ENCODE results near the gene ZNF536. TPM values are rescaled to one million over a fixed set of nuclear protein-coding genes. Genes with fewer than 3 reads are reported as not detected.
"Not testable (repeated sequence)": the region's sequence is repeated elsewhere in the genome, so short reads cannot be mapped to it uniquely, and the experiment has no call there.

Gene ZNF536
- total RNA-seq, 2 experiments from 2014 or later, result not detected

DNA sequence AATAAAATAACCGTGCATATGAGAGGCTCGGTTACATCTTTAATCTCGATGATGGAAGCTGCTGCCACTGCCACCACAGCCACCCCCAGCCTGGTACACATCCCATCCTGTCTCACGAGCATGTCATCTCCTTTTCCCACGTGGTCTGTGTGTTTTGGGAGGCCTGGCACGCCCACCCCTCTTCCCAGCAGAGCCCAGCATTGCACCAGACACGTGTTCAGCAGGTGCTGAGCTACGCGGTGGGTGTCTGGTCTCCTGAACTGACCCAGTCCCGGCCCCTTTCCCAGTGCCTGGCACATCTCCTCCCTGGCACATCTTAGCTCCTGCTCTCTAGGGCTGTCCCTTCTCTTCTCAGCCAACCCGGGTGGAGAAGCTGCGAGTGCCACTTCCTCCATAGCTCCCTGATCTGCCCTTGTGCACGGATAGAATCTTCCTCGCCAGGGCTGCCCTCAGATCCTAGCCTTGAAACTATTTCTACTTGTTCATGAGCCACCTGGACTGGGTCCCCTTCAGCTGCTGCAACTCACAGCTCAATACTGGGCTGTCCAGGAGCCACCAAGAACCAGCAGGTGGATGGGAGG lies 36.8 kb upstream of the ZNF536 start:
- no peak for DNase-seq
- Mint-ChIP-seq H3K9me3 (no peaks in the 10 kb centered on the region), H3K4me3 (no peak overlapping the region), H3K27ac (no peak overlapping the region), H3K36me3 (ENCODE audit: low read depth) (no peaks in the 10 kb centered on the region), H3K4me1 (no peaks in the 10 kb centered on the region), H3K27me3 (no peaks in the 10 kb centered on the region)
- ChIA-PET CTCF (no interaction called here), POLR2A (no interaction called here)

DNA sequence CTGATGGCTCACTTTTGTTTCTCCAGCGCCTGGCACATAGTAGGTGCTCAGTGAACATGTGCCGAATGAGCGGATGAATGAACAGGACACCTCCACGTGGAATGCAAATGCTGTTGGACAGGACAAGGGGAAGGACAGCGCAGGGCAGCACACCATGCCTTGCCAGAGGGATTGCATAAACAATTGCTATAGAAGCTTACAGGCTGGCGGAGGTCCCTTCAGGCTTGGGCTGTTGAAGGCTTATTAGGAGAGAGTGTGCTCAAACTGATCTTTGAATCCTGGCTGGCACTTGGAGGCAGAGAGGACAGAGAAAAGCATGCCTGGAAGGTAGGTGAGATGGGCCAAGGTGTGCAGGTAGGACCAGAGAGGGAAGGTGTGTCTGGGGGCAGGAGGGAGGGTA lies 35.9 kb upstream of the ZNF536 start:
- no peak for DNase-seq
- H3K4me3 Mint-ChIP-seq, result no peak overlapping the region
- CTCF ChIA-PET, result no interaction called here
- H3K36me3 Mint-ChIP-seq (ENCODE audit: low read depth), result no peaks in the 10 kb centered on the region
- no peaks in the 10 kb centered on the region for H3K27me3 Mint-ChIP-seq
- H3K9me3 Mint-ChIP-seq, result no peaks in the 10 kb centered on the region
- no peak overlapping the region for H3K27ac Mint-ChIP-seq
- POLR2A ChIA-PET, result no interaction called here
- H3K4me1 Mint-ChIP-seq, result no peaks in the 10 kb centered on the region

DNA sequence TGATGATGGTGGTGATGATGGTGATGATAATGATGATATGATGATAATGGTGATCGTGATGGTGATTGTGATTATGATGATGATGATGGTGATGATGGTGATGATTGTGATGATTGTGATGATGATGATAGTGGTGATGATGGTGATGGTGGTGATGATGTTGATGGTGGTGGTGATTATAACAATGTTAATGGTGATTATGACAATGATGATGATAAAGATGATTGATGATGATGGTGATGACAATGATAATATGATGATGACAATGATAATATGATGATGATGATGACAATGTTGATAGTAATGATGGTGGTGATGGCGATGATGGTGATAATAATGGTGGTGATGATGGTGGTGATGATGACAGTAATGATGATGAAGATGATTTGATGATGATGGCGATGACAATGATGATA lies 34.1 kb upstream of the ZNF536 start:
- H3K4me3 Mint-ChIP-seq, result no peak overlapping the region
- H3K9me3 Mint-ChIP-seq, result no peaks in the 10 kb centered on the region
- H3K36me3 Mint-ChIP-seq (ENCODE audit: low read depth), result no peaks in the 10 kb centered on the region
- no peaks in the 10 kb centered on the region for H3K4me1 Mint-ChIP-seq
- CTCF ChIA-PET, result no interaction called here
- no peak for DNase-seq
- H3K27me3 Mint-ChIP-seq, result no peaks in the 10 kb centered on the region
- POLR2A ChIA-PET, result no interaction called here
- no peak overlapping the region for H3K27ac Mint-ChIP-seq

GRCh38 chr19:30338878-30339623 lies 33.1 kb upstream of the ZNF536 start:
- H3K27ac Mint-ChIP-seq, result no peak overlapping the region
- no peaks in the 10 kb centered on the region for H3K36me3 Mint-ChIP-seq (ENCODE audit: low read depth)
- H3K9me3 Mint-ChIP-seq, result no peaks in the 10 kb centered on the region
- H3K27me3 Mint-ChIP-seq, result no peaks in the 10 kb centered on the region
- POLR2A ChIA-PET, result no interaction called here
- no peak overlapping the region for H3K4me3 Mint-ChIP-seq
- H3K4me1 Mint-ChIP-seq, result no peaks in the 10 kb centered on the region
- DNase-seq, result no peak
- CTCF ChIA-PET, result no interaction called here

GRCh38 chr19:30339624-30340525 lies 32.3 kb upstream of the ZNF536 start:
- CTCF ChIA-PET, result no interaction called here
- H3K27ac Mint-ChIP-seq, result no peak overlapping the region
- POLR2A ChIA-PET, result no interaction called here
- no peaks in the 10 kb centered on the region for H3K36me3 Mint-ChIP-seq (ENCODE audit: low read depth)
- H3K9me3 Mint-ChIP-seq, result no peaks in the 10 kb centered on the region
- DNase-seq, result no peak
- H3K27me3 Mint-ChIP-seq, result no peaks in the 10 kb centered on the region
- H3K4me3 Mint-ChIP-seq, result no peak overlapping the region
- H3K4me1 Mint-ChIP-seq, result no peaks in the 10 kb centered on the region

DNA sequence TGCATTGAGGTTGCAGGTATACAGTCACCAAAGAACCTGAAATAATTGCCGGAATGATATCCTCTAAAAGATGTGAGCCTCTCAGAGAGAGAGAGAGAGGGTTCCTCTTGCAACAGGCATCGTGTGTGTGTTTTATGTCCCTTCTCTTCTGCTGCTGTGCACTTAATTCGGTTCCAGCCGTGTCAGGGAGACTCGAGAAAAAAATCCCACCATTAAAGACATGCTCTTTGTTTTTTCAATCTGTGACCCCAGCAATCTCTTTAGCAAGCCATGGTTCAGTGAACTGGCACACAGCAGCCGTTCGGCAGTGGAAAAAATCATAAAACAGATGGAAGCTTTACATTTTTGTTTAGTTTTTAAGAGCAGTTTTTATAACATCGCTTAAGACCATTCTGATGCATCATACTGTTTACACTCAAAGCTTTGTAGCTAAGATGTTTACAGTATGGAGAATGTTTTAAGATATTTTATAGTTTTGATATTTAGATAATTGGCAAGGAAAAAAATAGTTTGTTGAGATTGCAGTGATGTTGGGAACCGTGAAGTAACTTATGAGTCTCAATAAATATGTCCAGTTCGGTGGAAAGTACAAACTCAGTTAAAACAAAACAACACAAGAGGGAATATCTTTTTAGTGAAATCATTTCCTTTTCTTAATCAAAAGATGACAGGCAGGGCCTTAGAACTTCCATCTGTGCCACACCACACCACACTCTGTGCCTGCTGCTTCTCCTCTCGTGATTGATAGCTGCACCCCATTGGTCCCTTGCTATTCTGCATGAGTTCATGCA lies 31.2 kb upstream of the ZNF536 start:
- Mint-ChIP-seq H3K9me3 (no peaks in the 10 kb centered on the region), H3K4me3 (no peak overlapping the region)
- POLR2A ChIA-PET, result no interaction called here

DNA sequence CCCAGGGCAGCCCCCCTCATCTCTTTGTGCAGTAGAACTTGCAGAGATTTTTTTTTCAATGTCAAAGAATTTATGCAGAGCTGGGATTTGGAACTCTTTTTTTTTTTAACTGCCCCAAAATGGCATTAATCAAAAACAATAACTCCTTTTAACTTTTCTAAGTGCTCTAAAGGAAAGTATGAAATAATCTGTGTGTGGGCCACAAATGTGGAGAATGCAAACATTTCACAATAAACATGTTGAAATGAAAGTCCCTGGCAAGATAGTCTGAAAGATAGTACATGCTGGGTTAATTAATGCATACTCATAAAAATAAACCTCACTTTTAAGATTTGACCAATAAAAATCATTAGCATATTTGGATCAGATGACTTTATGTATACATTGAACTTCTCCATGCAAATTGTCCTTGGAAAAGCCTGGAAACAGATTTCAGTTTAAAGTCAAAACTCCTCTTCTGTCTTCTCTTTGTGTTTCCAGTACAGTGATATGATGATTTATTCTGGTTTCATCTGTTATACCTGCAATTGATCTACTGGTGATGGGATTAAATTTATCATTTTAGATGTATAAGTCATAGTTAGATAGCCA lies 30.5 kb upstream of the ZNF536 start:
- Mint-ChIP-seq H3K4me3 (no peak overlapping the region), H3K9me3 (no peaks in the 10 kb centered on the region), H3K4me1 (no peaks in the 10 kb centered on the region), H3K27me3 (no peaks in the 10 kb centered on the region), H3K36me3 (ENCODE audit: low read depth) (no peaks in the 10 kb centered on the region), H3K27ac (no peak overlapping the region)
- POLR2A ChIA-PET, result no interaction called here
- no peak for DNase-seq
- CTCF ChIA-PET, result no interaction called here

More for the DNA sequence above, 31.2 kb upstream of the ZNF536 start:
- Mint-ChIP-seq H3K4me1 (no peaks in the 10 kb centered on the region), H3K27me3 (no peaks in the 10 kb centered on the region), H3K27ac (no peak overlapping the region), H3K36me3 (ENCODE audit: low read depth) (no peaks in the 10 kb centered on the region)
- DNase-seq, result no peak
- CTCF ChIA-PET, result no interaction called here

DNA sequence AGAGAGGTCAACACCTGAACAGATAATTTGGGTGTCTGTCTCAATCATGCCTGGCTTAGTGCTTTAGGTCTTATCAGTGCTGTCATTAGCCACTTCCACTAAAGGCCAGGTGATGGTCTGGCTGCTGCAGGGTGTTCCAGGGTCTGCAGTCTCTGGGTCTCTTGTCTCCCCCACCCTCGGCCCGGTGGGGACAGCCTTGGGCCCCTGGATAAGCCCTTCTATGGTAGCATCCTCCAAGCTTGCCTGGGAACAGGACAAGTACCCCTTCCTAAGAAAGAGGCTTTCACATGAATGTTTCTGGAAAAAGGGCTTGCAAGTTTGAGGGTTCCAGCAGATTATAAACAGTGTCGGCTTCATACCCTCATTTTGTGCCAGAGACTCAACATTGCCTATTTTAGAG lies 29.3 kb upstream of the ZNF536 start:
- Mint-ChIP-seq H3K4me3 (no peak overlapping the region), H3K27me3 (no peaks in the 10 kb centered on the region), H3K4me1 (no peaks in the 10 kb centered on the region), H3K9me3 (no peaks in the 10 kb centered on the region), H3K27ac (no peak overlapping the region), H3K36me3 (ENCODE audit: low read depth) (no peaks in the 10 kb centered on the region)
- POLR2A ChIA-PET, result interaction anchor here (0.6 kb wide), 1 partner anchor 652 kb away, joined by 4 read pairs; no protein-coding TSS in a partner anchor
- no peak for DNase-seq
- CTCF ChIA-PET, result no interaction called here

- Mint-ChIP-seq H3K4me3 (no peak overlapping the region), H3K27me3 (no peaks in the 10 kb centered on the region), H3K9me3 (no peaks in the 10 kb centered on the region), H3K27ac (no peak overlapping the region), H3K4me1 (no peaks in the 10 kb centered on the region), H3K36me3 (ENCODE audit: low read depth) (no peaks in the 10 kb centered on the region)
- CTCF ChIA-PET, result no interaction called here
- POLR2A ChIA-PET, result no interaction called here
- DNase-seq, result no peak
Measured at GRCh38 chr19:30344446-30345425, 27.4 kb upstream of the ZNF536 start.

DNA sequence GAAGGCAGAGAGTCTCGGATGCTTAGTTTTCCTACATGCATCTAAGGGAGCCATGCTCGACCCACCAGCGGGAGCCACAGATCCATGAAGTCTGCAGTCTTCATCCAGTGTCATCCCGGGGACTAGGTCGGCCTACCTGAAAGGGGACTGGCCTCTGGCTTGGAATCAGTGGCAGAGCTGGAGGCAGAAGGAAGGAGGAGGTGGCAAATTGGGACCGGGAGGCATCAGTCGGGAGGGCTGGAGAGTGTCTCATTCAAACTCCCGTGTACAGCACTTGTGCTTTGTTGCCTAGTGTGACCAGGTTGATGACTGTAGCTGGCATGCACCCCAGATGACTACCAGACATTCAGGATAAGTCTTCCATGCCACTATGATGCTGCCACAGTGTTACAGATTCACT lies 26.5 kb upstream of the ZNF536 start:
- Mint-ChIP-seq H3K9me3 (no peaks in the 10 kb centered on the region), H3K36me3 (ENCODE audit: low read depth) (no peaks in the 10 kb centered on the region), H3K27ac (no peak overlapping the region), H3K27me3 (no peaks in the 10 kb centered on the region), H3K4me1 (no peaks in the 10 kb centered on the region), H3K4me3 (no peak overlapping the region)
- ChIA-PET CTCF (interaction anchor here (0.6 kb wide), 1 partner anchor 1717 kb away, joined by 3 read pairs; no protein-coding TSS in a partner anchor), POLR2A (no interaction called here)
- DNase-seq, result no peak

GRCh38 chr19:30346468-30346867 lies 25.7 kb upstream of the ZNF536 start:
- H3K27me3 Mint-ChIP-seq; DNase-seq; H3K36me3 Mint-ChIP-seq (ENCODE audit: low read depth); CTCF ChIA-PET; POLR2A ChIA-PET; H3K4me3 Mint-ChIP-seq; H3K4me1 Mint-ChIP-seq; H3K9me3 Mint-ChIP-seq; H3K27ac Mint-ChIP-seq: not testable (repeated sequence)
